ENCODE data around the gene SPG11. TPM values are rescaled to one million over a fixed set of nuclear protein-coding genes. Genes with fewer than 3 reads are reported as not detected.

Gene SPG11
- total and polyA plus RNA-seq, 4 donors: 17.3 to 65.3 (median 31.3) TPM

DNA sequence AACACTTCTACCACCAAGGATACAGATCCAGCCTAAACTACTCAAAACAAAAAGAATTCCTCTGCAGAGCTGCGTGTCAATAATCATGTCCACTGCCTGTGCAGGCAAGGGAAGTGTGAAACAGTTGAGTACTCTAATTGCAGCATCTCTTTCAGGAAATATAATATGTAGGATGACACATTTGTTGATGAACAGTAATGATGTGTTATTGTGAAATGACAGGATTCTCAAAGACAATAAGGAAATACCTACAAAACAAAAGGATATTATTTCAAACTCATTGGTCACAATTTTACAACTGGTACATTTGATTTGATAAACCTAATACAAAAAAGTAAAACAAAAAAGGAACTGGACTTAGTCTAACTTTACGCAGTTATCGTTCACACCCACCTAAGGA, 4.4 kb downstream of the SPG11 start:
- 93% methylated on average over 3 of the region's 3 CpGs for WGBS
- TF ChIP-seq JUND (IDR thresholded peaks at IDR 0.05) (no peak), TAF1 (conservative IDR thresholded peaks at IDR 0.05) (no peak)
- TF ChIP-seq, protein P1, sequence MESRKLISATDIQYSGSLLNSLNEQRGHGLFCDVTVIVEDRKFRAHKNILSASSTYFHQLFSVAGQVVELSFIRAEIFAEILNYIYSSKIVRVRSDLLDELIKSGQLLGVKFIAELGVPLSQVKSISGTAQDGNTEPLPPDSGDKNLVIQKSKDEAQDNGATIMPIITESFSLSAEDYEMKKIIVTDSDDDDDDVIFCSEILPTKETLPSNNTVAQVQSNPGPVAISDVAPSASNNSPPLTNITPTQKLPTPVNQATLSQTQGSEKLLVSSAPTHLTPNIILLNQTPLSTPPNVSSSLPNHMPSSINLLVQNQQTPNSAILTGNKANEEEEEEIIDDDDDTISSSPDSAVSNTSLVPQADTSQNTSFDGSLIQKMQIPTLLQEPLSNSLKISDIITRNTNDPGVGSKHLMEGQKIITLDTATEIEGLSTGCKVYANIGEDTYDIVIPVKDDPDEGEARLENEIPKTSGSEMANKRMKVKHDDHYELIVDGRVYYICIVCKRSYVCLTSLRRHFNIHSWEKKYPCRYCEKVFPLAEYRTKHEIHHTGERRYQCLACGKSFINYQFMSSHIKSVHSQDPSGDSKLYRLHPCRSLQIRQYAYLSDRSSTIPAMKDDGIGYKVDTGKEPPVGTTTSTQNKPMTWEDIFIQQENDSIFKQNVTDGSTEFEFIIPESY (IDR thresholded peaks at IDR 0.05): no peak
- no peaks in the 10 kb centered on the region for H3K9me3 ChIP-seq (ENCODE audit: control insufficient read depth in 4 of 4, low read length in 3 of 4)
- no peak overlapping the region for H3K4me3 ChIP-seq (ENCODE audit: low read depth in 1 of 3, low read length in 3 of 3)
- peaks cover 0 to 8% (median 5%) of the 10 kb centered on the region in 4 donors for H3K4me1 ChIP-seq (ENCODE audit: control insufficient read depth in 4 of 4, insufficient read depth in 4 of 4, low read length in 3 of 4)
- DNase-seq (ENCODE audit: low spot score): no peak
- H3K27me3 ChIP-seq (ENCODE audit: control insufficient read depth in 4 of 4, insufficient read depth in 4 of 4, low read length in 3 of 4): no peaks in the 10 kb centered on the region
- H3K9ac ChIP-seq (ENCODE audit: low read depth in 1 of 2, low read length in 2 of 2): no peak overlapping the region
- H3K36me3 ChIP-seq (ENCODE audit: control insufficient read depth in 4 of 4, insufficient read depth in 3 of 4, low read depth in 1 of 4, low read length in 3 of 4): peaks cover 5 to 34% (median 33%) of the 10 kb centered on the region in 4 donors
- H3K27ac ChIP-seq (ENCODE audit: low read depth in 1 of 2, low read length in 2 of 2): no peak overlapping the region

DNA sequence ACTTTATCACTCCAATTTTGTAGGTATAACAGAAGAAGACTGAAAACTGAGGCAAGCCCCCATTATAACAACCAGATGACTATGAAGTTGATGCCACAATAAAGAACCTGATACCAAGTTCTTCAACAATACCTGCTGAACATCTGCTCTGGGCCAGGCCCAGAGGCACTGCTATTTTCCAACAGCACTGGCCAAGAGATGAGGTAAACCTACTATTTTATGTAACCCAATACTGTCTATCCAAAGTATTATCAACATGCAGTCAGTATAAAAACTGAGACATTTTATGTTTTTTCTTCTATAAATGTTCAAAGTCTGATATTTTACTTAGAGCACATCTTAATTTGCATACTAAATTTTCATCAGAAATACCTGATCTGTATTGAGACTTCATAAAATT, 6.1 kb downstream of the SPG11 start:
- TF ChIP-seq, protein P1 (IDR thresholded peaks at IDR 0.05): no peak
- TF ChIP-seq, protein P2, sequence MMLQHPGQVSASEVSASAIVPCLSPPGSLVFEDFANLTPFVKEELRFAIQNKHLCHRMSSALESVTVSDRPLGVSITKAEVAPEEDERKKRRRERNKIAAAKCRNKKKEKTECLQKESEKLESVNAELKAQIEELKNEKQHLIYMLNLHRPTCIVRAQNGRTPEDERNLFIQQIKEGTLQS (IDR thresholded peaks at IDR 0.05): no peak
- TF ChIP-seq EGR1 (IDR thresholded peaks at IDR 0.05; ENCODE audit: low read depth in 2 of 2) (no peak), HNF4G (IDR thresholded peaks at IDR 0.05) (no peak), NR2F2 (IDR thresholded peaks at IDR 0.05) (no peak), SP1 (IDR thresholded peaks at IDR 0.05) (no peak), FOXA2 (IDR thresholded peaks at IDR 0.05) (no peak), GABPA (IDR thresholded peaks at IDR 0.05 in 1 of 2, conservative IDR thresholded peaks at IDR 0.05 in 1 of 2) (no peak), HNF4A (conservative IDR thresholded peaks at IDR 0.05) (no peak), FOXA1 (IDR thresholded peaks at IDR 0.05) (no peak), TAF1 (conservative IDR thresholded peaks at IDR 0.05) (no peak), RXRA (IDR thresholded peaks at IDR 0.05) (no peak), YY1 (IDR thresholded peaks at IDR 0.05) (no peak)
- TF ChIP-seq, protein P3, sequence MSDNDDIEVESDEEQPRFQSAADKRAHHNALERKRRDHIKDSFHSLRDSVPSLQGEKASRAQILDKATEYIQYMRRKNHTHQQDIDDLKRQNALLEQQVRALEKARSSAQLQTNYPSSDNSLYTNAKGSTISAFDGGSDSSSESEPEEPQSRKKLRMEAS (IDR thresholded peaks at IDR 0.05): no peak
- TF ChIP-seq, protein P4, sequence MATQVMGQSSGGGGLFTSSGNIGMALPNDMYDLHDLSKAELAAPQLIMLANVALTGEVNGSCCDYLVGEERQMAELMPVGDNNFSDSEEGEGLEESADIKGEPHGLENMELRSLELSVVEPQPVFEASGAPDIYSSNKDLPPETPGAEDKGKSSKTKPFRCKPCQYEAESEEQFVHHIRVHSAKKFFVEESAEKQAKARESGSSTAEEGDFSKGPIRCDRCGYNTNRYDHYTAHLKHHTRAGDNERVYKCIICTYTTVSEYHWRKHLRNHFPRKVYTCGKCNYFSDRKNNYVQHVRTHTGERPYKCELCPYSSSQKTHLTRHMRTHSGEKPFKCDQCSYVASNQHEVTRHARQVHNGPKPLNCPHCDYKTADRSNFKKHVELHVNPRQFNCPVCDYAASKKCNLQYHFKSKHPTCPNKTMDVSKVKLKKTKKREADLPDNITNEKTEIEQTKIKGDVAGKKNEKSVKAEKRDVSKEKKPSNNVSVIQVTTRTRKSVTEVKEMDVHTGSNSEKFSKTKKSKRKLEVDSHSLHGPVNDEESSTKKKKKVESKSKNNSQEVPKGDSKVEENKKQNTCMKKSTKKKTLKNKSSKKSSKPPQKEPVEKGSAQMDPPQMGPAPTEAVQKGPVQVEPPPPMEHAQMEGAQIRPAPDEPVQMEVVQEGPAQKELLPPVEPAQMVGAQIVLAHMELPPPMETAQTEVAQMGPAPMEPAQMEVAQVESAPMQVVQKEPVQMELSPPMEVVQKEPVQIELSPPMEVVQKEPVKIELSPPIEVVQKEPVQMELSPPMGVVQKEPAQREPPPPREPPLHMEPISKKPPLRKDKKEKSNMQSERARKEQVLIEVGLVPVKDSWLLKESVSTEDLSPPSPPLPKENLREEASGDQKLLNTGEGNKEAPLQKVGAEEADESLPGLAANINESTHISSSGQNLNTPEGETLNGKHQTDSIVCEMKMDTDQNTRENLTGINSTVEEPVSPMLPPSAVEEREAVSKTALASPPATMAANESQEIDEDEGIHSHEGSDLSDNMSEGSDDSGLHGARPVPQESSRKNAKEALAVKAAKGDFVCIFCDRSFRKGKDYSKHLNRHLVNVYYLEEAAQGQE (IDR thresholded peaks at IDR 0.05): no peak
- Histone ChIP-seq H3K4me1 (ENCODE audit: control insufficient read depth in 4 of 4, insufficient read depth in 4 of 4, low read length in 3 of 4) (peaks cover 0 to 7% (median 2%) of the 10 kb centered on the region in 4 donors), H3K9ac (ENCODE audit: low read depth in 1 of 2, low read length in 2 of 2) (no peak overlapping the region), H3K4me3 (ENCODE audit: low read depth in 1 of 3, low read length in 3 of 3) (no peak overlapping the region), H3K9me3 (ENCODE audit: control insufficient read depth in 4 of 4, low read length in 3 of 4) (no peaks in the 10 kb centered on the region), H3K36me3 (ENCODE audit: control insufficient read depth in 4 of 4, insufficient read depth in 3 of 4, low read depth in 1 of 4, low read length in 3 of 4) (peaks cover 5 to 42% (median 38%) of the 10 kb centered on the region in 4 donors), H3K27me3 (ENCODE audit: control insufficient read depth in 4 of 4, insufficient read depth in 4 of 4, low read length in 3 of 4) (no peaks in the 10 kb centered on the region), H3K27ac (ENCODE audit: low read depth in 1 of 2, low read length in 2 of 2) (no peak overlapping the region)
- DNase-seq (ENCODE audit: low spot score): no peak
